Renal cortex interstitium (tissue), 11 donors: ENCODE results near the gene FDXR. TPM values are rescaled to one million over a fixed set of nuclear protein-coding genes. Genes with fewer than 3 reads are reported as not detected.

ENCODE experiments used
- DNase-seq, 11 donors: peaks; one replicate each; pipeline ENCODE4 v3.0.0-alpha.2; 2013; ENCODE audit warnings: low read depth in 9 of 11, low spot score in 4 of 11; ENCODE audit errors: extremely low read depth in 1 of 11
- polyA plus RNA-seq, 3 donors: library from polyadenylated mRNA; unstranded; fragments of 120-200 nt; gene quantifications; one replicate each; pipeline ENCODE4 v1.2.1, GENCODE V29; 2013; ENCODE audit not compliant: insufficient read length in 3 of 3

Gene FDXR
- polyA plus RNA-seq, 3 donors: 5.6 to 8.7 (median 8.6) TPM

DNA sequence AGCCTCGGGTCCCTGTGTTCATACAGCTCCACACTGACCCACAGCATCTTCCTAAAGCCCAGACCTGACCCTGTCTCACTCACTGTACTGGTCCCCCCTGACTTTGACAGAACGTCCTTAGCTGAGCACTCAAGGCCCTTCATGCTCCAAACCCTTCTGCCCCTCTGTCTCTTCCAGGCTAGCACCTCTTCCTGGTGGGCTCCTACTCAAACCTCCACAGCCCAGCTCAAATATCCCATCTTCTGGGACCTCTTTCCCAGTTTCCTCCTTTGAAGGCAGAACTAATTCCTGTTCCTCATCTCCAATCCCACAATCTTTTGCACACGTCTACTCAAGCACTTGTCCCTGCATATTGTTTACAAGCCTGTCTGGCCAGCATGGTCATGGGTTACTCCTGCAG is 21.9 kb downstream of the FDXR start:
- DNase-seq: no peak

GRCh38 chr17:74850310-74850709 is 22.5 kb downstream of the FDXR start:
- no peak for DNase-seq

GRCh38 chr17:74848656-74849399 is 24.0 kb downstream of the FDXR start:
- DNase-seq: no peak

DNA sequence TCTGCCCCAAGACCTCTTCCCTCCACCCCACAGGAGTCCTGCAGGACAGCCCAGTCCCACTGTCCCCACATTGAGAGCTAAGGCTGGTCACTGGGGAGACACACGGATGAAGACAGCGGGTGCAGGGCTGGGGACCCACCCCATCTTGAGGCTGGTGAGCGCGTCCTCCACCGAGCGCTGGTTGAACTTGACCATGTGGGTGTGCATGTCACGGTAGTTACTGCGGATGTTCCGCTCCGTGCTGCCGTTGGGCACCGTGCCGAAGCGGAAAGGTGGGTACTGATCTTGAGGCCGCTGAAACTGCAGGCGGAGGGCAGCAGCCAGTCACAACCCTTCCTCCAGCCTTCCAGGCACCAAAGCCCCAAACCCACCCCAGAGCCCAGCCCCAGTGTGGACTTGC is 26.2 kb downstream of the FDXR start:
- DNase-seq: no peak

- no peak for DNase-seq
Observed at GRCh38 chr17:74843352-74843627, 29.5 kb downstream of the FDXR start.

- DNase-seq: peak in 2 of 11 donors; percentile 51 to 56
Observed at GRCh38 chr17:74842599-74843351, 30.0 kb downstream of the FDXR start.

DNA sequence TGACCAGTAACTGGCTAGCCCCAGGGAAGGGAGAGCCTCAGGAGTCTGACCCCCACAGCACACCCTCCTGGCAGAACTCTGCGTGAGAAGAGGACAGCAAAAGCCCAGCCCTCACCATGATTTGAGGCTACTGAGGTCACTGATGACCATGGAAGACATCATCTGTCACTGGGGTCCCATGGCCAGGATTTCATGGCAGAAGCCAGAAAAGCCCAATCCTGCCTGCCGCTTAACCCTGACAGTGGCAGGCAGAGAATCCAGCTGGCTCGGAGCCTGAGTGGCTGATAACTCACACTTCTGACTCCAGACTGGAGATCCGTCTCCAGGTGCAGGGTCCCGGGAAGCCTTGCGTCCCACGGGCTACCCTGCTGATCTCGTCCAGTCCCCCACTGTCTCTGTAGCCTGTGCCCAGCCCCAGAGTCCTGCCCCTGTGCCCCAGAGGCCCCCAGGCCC is 30.6 kb downstream of the FDXR start:
- DNase-seq: no peak

GRCh38 chr17:74840989-74841666 is 31.7 kb downstream of the FDXR start:
- DNase-seq: no peak

- no peak for DNase-seq
Observed at GRCh38 chr17:74839990-74840852, 32.6 kb downstream of the FDXR start.

DNA sequence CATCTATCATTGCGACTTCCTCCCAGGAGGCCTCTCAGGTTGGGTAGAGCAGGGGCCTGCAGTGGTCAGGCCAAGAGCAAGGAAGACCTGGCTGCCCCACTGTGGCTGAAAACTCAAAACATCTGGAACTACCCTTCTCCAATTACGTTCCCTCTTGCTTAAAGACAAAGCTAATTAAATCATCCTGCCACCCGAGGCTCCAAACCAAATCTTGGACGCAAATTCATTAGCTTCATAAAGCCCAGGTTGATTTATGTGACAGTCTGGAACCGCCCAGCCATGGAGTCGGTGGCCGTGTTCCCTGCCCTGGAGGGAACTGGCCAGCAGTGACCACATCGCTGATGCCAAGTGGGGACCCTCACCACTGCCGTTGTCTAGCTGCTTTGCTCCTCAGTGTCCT is 34.5 kb downstream of the FDXR start:
- DNase-seq: no peak

- DNase-seq: no peak
Observed at GRCh38 chr17:74836691-74837467, 35.9 kb downstream of the FDXR start.

DNA sequence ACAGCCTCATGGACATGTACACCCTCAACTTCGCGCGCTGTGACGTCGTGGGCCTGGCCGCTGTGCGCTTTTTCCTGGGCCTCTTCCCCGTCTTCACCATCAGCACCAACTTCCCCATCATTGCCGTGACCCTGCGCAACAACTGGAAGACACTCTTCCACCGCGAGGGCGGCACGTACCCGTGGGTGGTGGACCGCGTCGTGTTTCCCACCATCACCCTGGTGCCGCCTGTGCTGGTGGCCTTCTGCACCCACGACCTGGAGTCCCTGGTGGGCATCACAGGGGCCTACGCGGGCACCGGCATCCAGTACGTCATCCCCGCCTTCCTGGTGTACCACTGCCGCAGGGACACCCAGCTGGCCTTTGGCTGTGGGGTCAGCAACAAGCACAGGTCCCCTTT is 36.6 kb downstream of the FDXR start:
- DNase-seq: no peak

GRCh38 chr17:74833501-74834377 is 39.1 kb downstream of the FDXR start:
- DNase-seq: no peak

DNA sequence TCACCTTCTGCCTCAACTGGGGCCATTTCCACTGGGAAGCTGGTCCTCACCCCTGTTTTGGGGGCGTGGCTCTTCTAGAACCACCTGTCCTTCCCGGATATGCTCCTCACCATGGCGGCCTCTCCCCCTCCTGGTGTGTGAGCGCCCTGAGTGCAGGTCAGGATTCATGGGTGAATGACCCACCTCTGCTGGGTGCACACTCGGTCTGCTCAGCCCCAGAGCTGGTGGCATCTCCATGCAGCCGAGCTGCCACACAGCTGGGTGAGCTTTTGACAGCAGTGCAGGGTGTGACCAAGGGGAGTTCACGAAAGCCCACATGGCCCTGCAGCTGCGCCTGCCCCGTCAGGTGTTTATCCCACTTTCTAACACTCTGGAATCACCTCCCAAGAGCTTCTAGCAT is 40.4 kb downstream of the FDXR start:
- no peak for DNase-seq

GRCh38 chr17:74831444-74832146 is 41.2 kb downstream of the FDXR start:
- peak in 2 of 11 donors; percentile 44 to 57 for DNase-seq

- no peak for DNase-seq
Observed at GRCh38 chr17:74830861-74831260, 41.9 kb downstream of the FDXR start.

GRCh38 chr17:74827800-74828199 is 45.0 kb downstream of the FDXR start:
- DNase-seq: no peak
